Mesangial cell (primary cell): ENCODE data around the gene PCDHGA8. TPM values are rescaled to one million over a fixed set of nuclear protein-coding genes. Genes with fewer than 3 reads are reported as not detected.

Experiments
- total RNA-seq: library from RNA; depleted of rRNA; stranded (reverse); fragments of >200 nt; gene quantifications from 2 replicates; pipeline ENCODE4 v1.2.3, GENCODE V29; 2015

Gene PCDHGA8
- total RNA-seq, 1 donor from 2014 or later, result 0.89 TPM

DNA sequence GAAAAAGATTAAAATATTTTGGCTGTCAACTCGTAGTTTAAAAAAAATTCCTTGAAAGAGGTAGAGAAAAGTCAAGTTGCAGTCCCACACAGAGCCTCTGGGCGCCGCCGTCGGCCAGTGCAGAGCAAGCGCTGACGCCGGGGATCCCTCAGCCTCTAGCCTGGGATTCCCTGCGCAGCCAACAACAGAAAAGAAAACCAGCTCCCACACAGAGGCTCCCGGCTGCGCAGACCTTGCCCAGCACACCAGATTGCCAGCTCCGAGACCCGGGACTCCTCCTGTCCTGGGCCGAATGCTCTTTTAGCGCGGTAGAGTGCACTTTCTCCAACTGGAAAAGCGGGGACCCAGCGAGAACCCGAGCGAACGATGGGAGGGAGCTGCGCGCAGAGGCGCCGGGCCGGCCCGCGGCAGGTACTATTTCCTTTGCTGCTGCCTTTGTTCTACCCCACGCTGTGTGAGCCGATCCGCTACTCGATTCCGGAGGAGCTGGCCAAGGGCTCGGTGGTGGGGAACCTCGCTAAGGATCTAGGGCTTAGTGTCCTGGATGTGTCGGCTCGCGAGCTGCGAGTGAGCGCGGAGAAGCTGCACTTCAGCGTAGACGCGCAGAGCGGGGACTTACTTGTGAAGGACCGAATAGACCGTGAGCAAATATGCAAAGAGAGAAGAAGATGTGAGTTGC lies 25.2 kb downstream of the PCDHGA8 start, which contains the start of gene PCDHGB7:
Gene PCDHGB7 (plus strand): TSS at position 184 of the 679 bp plus-strand sequence. CDS start 183 bp downstream, at position 367.

DNA sequence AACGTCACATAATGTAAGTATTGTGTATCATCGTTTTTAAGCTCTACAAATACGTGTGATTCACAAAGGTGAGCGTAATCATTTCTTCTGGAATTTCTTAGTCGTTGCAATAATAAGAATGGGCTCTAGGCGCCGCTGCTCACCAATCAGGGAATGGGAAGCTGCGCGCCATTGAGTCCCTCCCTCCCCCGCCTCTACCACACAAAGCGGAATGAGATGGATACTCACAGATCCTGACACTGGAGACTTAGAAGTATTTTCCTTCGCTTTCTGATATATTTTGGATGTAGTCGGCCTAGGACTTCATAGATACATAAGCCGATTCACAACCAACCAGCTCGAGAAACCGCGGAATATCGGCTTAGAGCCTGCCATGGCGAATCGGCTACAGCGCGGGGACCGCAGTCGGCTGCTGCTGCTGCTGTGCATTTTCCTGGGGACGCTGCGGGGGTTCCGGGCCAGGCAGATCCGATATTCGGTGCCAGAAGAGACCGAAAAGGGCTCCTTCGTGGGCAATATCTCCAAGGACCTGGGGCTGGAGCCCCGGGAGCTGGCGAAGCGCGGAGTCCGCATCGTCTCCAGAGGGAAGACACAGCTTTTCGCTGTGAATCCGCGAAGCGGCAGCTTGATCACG lies 28.5 kb downstream of the PCDHGA8 start, which contains the start of gene PCDHGA11:
Gene PCDHGA11 (plus strand): TSS at position 197 of the 634 bp plus-strand sequence. CDS start 177 bp downstream, at position 374.

DNA sequence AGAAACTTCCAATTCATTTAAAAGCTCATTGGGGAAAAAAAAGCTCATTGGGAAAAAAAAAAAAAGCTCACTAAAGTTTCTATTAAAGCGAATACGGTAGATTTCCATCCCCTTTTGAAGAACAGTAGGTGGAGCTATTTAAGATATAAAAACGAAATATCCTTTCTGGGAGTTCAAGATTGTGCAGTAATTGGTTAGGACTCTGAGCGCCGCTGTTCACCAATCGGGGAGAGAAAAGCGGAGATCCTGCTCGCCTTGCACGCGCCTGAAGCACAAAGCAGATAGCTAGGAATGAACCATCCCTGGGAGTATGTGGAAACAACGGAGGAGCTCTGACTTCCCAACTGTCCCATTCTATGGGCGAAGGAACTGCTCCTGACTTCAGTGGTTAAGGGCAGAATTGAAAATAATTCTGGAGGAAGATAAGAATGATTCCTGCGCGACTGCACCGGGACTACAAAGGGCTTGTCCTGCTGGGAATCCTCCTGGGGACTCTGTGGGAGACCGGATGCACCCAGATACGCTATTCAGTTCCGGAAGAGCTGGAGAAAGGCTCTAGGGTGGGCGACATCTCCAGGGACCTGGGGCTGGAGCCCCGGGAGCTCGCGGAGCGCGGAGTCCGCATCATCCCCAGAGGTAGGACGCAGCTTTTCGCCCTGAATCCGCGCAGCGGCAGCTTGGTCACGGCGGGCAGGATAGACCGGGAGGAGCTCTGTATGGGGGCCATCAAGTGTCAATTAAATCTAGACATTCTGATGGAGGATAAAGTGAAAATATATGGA lies 38.1 kb downstream of the PCDHGA8 start, which contains the start of gene PCDHGA12:
Gene PCDHGA12 (plus strand): TSS at position 176 of the 782 bp plus-strand sequence. CDS start 253 bp downstream, at position 429.

Other genes with a start within 250 kb of the PCDHGA8 start
- under 0.01 TPM in 1 of 2 replicates, not detected in the other for gene PCDHB6, start 242.6 kb upstream of the PCDHGA8 start, total RNA-seq
- gene PCDHB7, start 220.0 kb upstream of the PCDHGA8 start, total RNA-seq, result 0.16 and 0.63 TPM in 2 replicates
- gene PCDHB8, start 214.8 kb upstream of the PCDHGA8 start, total RNA-seq, result 0.25 TPM in 1 of 2 replicates, not detected in the other
- 0.16 and 0.63 TPM in 2 replicates for gene PCDHB16, start 210.2 kb upstream of the PCDHGA8 start, total RNA-seq
- 0.25 TPM in 1 of 2 replicates, not detected in the other for gene PCDHB9, start 205.5 kb upstream of the PCDHGA8 start, total RNA-seq
- 0.16 and 0.89 TPM in 2 replicates for gene PCDHB10, start 200.3 kb upstream of the PCDHGA8 start, total RNA-seq
- gene PCDHB11, start 193.0 kb upstream of the PCDHGA8 start, total RNA-seq, result 0.16 and 0.63 TPM in 2 replicates
- under 0.01 and 0.25 TPM in 2 replicates for gene PCDHB12, start 183.9 kb upstream of the PCDHGA8 start, total RNA-seq
- 0.16 and 1.1 TPM in 2 replicates for gene PCDHB13, start 178.7 kb upstream of the PCDHGA8 start, total RNA-seq
- 0.16 and 0.63 TPM in 2 replicates for gene PCDHB14, start 169.3 kb upstream of the PCDHGA8 start, total RNA-seq
- 0.16 and 1.0 TPM in 2 replicates for gene PCDHB15, start 147.2 kb upstream of the PCDHGA8 start, total RNA-seq
- 0.63 TPM in 1 of 2 replicates, not detected in the other for gene SLC25A2, start 88.6 kb upstream of the PCDHGA8 start, total RNA-seq
- gene TAF7, start 71.8 kb upstream of the PCDHGA8 start, total RNA-seq, result 24.3 and 29.2 TPM in 2 replicates
- 0.33 and 0.51 TPM in 2 replicates for gene PCDHGA1, start 62.1 kb upstream of the PCDHGA8 start, total RNA-seq
- 1.1 and 4.1 TPM in 2 replicates for gene PCDHGA2, start 53.9 kb upstream of the PCDHGA8 start, total RNA-seq
- 0.65 and 2.5 TPM in 2 replicates for gene PCDHGA3, start 48.8 kb upstream of the PCDHGA8 start, total RNA-seq
- 0.49 and 2.9 TPM in 2 replicates for gene PCDHGB1, start 42.5 kb upstream of the PCDHGA8 start, total RNA-seq
- gene PCDHGA4, start 37.6 kb upstream of the PCDHGA8 start, total RNA-seq, result 0.33 and 2.2 TPM in 2 replicates
- 0.65 and 2.5 TPM in 2 replicates for gene PCDHGB2, start 32.6 kb upstream of the PCDHGA8 start, total RNA-seq
- 0.33 and 1.5 TPM in 2 replicates for gene PCDHGA5, start 28.5 kb upstream of the PCDHGA8 start, total RNA-seq
- 0.98 and 3.8 TPM in 2 replicates for gene PCDHGB3, start 22.4 kb upstream of the PCDHGA8 start, total RNA-seq
- gene PCDHGA6, start 18.7 kb upstream of the PCDHGA8 start, total RNA-seq, result 1.6 and 5.6 TPM in 2 replicates
- 0.49 and 4.1 TPM in 2 replicates for gene PCDHGA7, start 9.9 kb upstream of the PCDHGA8 start, total RNA-seq
- gene PCDHGB4, start 4.9 kb upstream of the PCDHGA8 start, total RNA-seq, result 4.2 and 7.1 TPM in 2 replicates
- 10.6 and 15.8 TPM in 2 replicates for gene PCDHGB5, start 5.3 kb downstream of the PCDHGA8 start, total RNA-seq
- 0.98 and 6.1 TPM in 2 replicates for gene PCDHGA9, start 10.1 kb downstream of the PCDHGA8 start, total RNA-seq
- 2.0 and 6.3 TPM in 2 replicates for gene PCDHGB6, start 15.4 kb downstream of the PCDHGA8 start, total RNA-seq
- gene PCDHGA10, start 20.4 kb downstream of the PCDHGA8 start, total RNA-seq, result 2.8 and 10.5 TPM in 2 replicates
- 5.1 and 18.1 TPM in 2 replicates for gene PCDHGB7, start 25.0 kb downstream of the PCDHGA8 start, total RNA-seq
- gene PCDHGA11, start 28.4 kb downstream of the PCDHGA8 start, total RNA-seq, result 5.4 and 10.4 TPM in 2 replicates
- 3.4 and 13.8 TPM in 2 replicates for gene PCDHGA12, start 37.9 kb downstream of the PCDHGA8 start, total RNA-seq
- gene PCDHGC3, start 83.3 kb downstream of the PCDHGA8 start, total RNA-seq, result 36.5 and 60.1 TPM in 2 replicates
- 0.38 and 0.81 TPM in 2 replicates for gene PCDHGC4, start 92.4 kb downstream of the PCDHGA8 start, total RNA-seq
- 0.33 and 1.4 TPM in 2 replicates for gene PCDHGC5, start 96.4 kb downstream of the PCDHGA8 start, total RNA-seq
- 58.8 and 101 TPM in 2 replicates for gene DIAPH1, start 226.4 kb downstream of the PCDHGA8 start, total RNA-seq
- 48.2 and 49.1 TPM in 2 replicates for gene HDAC3, start 244.2 kb downstream of the PCDHGA8 start, total RNA-seq
- 4.6 and 5.8 TPM in 2 replicates for gene RELL2, start 244.4 kb downstream of the PCDHGA8 start, total RNA-seq